ENCODE measurements around the gene XPOT.

GRCh38 chr12:64497903-64498302 is 93.7 kb downstream of the XPOT start:
- TF ChIP-seq EZH2 (IDR thresholded peaks at IDR 0.05) (no peak), EZH2phosphoT487 (IDR thresholded peaks at IDR 0.05) (no peak)

All from neural progenitor cell (in vitro differentiated cells).